ENCODE measurements around the gene CYTH1. TPM values are rescaled to one million over a fixed set of nuclear protein-coding genes. Genes with fewer than 3 reads are reported as not detected.

CYTH1 gene
- polyA plus RNA-seq, 1 of the 3 experiments (the other 2 are of a cell fraction) = 23.8 TPM

- WGBS (ENCODE audit: low lambda C conversion rate) = 91% methylated on average over 25 of the region's 30 CpGs
- Histone ChIP-seq H4K20me1 (ENCODE audit: insufficient read depth) (no peaks in the 10 kb centered on the region), H3K9ac (no peak overlapping the region), H3K27ac (ENCODE audit: low read depth in 2 of 2, low read length in 1 of 2) (no peak overlapping the region), H3K79me2 (ENCODE audit: insufficient read depth) (no peaks in the 10 kb centered on the region), H3K4me3 (ENCODE audit: low read depth in 2 of 2, low read length in 1 of 2) (no peak overlapping the region), H3K4me2 (no peak overlapping the region), H3K9me3 (no peaks in the 10 kb centered on the region), H3K4me1 (ENCODE audit: control insufficient read depth in 1 of 2, insufficient read depth in 2 of 2, low read depth in 1 of 2, low read length in 1 of 2) (peaks cover 0 to 4% of the 10 kb centered on the region in 2 experiments; a peak in 1 of 4 replicates), H3K36me3 (replicated peaks in 1 of 2; ENCODE audit: control insufficient read depth in 1 of 2, insufficient read depth in 2 of 2, low read length in 1 of 2) (no peaks in the 10 kb centered on the region), H2AFZ (ENCODE audit: low read depth) (no peak overlapping the region), H3K27me3 (ENCODE audit: insufficient read depth) (no peaks in the 10 kb centered on the region), H3F3A (replicated peaks; ENCODE audit: insufficient read depth) (no peaks in the 10 kb centered on the region), H3K9me2 (no peaks in the 10 kb centered on the region)
- no peak for DNase-seq
- POLR2A ChIA-PET = no interaction called here
- TF ChIP-seq CTCF (IDR thresholded peaks at IDR 0.05) = no peak
- TF ChIP-seq REST (IDR thresholded peaks at IDR 0.05; ENCODE audit: low read depth, low read length) = no peak
- no peak for TF ChIP-seq YY1 (IDR thresholded peaks at IDR 0.05; ENCODE audit: low read depth)
- no peak for TF ChIP-seq MXI1 (IDR thresholded peaks at IDR 0.05; ENCODE audit: low read depth, low read length)
- no peak for TF ChIP-seq USF1 (IDR thresholded peaks at IDR 0.05; ENCODE audit: borderline replicate concordance, low read depth)
- no peak for TF ChIP-seq SMC3 (IDR thresholded peaks at IDR 0.05; ENCODE audit: low read depth, low read length)
- TF ChIP-seq TAF1 (IDR thresholded peaks at IDR 0.05; ENCODE audit: borderline replicate concordance, low read depth, low read length) = no peak
- no peak for TF ChIP-seq MAX (IDR thresholded peaks at IDR 0.05; ENCODE audit: low read depth)
- TF ChIP-seq RAD21 (IDR thresholded peaks at IDR 0.05; ENCODE audit: low read length) = no peak
- TF ChIP-seq RFX5 (IDR thresholded peaks at IDR 0.05; ENCODE audit: low read length) = no peak
- CTCF ChIA-PET = interaction anchor here (0.8 to 1.0 kb wide), 2 partner anchors 11 to 80 kb away, joined by 4 read pairs; no protein-coding TSS in a partner anchor
Observed at GRCh38 chr17:78628547-78629435, 153.3 kb downstream of the CYTH1 start.
